GM18499 (cell line): Measurements from ENCODE around the gene CCDC34.

Experiments
- ATAC-seq: cut with Tn5 transposase; IDR thresholded peaks from one replicate; pipeline ENCODE4 v1.9.1; 2021; ENCODE audit warnings: moderate number of reproducible peaks; ENCODE audit not compliant: insufficient read depth, unreplicated experiment

The CCDC34 gene

GRCh38 chr11:27392278-27393114 lies 29.5 kb upstream of the CCDC34 start:
- no peak for ATAC-seq

- ATAC-seq, result no peak
Measured at GRCh38 chr11:27391331-27392015, 28.5 kb upstream of the CCDC34 start.

- ATAC-seq, result no peak
Measured at GRCh38 chr11:27390318-27391295, 27.6 kb upstream of the CCDC34 start.

- ATAC-seq, result no peak
Measured at GRCh38 chr11:27388869-27389268, 25.9 kb upstream of the CCDC34 start.

DNA sequence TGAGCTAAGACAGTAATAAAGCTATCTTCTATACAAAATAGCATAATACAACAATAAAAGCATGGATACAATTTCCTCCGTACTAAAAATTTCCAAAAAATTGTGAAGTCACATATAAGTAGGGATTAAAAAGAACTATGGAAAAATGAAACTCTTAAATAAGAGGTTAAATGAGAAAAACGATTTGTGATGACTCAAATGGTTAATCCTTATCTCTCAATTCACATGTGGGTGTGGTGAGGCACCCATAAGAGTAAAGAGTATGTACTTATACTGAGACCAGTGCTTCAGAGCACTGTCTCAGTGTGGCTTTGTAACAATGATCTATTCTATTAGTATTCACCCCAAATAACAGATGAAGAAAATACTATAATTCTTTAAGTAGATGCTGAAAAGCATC lies 25.0 kb upstream of the CCDC34 start:
- no peak for ATAC-seq

DNA sequence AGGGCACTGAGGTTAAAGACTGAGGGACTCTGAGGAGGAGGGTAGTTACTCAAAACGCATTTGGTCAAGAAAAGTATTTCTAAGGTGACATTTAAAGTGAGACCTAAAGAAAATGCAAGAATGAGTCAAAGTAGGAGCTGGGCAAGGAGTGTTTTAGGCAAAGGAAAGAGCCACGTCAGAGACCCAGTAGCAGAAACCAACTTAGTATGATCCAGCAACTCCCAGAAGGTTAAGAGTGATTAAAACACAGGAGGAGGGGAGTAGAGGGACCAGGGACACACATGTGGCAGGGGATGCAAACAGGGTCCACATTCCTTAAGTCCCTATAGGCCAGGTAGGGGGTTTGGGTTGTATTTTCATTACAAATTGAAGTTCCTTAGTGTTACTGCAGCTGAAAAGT lies 24.3 kb upstream of the CCDC34 start:
- ATAC-seq, result no peak

GRCh38 chr11:27386181-27386845 lies 23.3 kb upstream of the CCDC34 start:
- ATAC-seq, result no peak

DNA sequence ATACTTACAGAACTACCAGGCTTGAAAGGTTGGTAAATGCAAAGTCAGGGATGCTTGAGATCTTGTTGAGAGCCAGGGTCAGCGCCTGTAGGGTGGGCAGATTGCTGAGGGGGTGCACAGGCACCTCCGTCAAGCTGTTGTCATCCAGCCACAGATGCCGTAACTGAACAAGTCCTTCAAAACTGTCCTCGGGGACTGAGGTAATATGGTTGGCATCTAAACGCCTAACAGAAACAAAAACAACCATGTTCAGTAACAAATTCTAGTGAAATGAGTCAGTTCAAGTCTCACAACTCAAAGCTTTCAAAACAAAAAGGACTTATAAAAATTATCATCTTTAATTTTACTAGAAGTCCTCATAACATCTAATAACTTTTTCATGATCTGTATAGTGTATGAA lies 22.2 kb upstream of the CCDC34 start:
- no peak for ATAC-seq

- ATAC-seq, result no peak
Measured at GRCh38 chr11:27384227-27384626, 21.2 kb upstream of the CCDC34 start.

DNA sequence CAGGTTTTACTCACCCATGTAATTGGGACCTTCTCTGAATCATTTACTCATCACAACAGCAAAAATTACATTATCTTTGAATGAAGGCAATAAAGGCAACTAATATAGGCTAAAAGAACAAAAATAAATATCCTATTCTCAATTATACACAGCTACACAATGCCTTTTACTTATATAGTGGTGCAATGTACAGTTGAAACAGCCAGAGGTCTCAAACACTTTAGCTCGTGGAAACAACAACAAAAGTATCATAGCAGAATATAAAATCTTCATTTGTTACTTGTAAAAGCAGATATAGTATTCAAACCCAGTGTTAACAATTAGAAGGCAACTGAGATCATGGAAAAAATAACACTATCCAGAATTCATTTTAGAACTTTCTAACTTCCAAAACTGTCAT lies 20.6 kb upstream of the CCDC34 start:
- ATAC-seq, result no peak

DNA sequence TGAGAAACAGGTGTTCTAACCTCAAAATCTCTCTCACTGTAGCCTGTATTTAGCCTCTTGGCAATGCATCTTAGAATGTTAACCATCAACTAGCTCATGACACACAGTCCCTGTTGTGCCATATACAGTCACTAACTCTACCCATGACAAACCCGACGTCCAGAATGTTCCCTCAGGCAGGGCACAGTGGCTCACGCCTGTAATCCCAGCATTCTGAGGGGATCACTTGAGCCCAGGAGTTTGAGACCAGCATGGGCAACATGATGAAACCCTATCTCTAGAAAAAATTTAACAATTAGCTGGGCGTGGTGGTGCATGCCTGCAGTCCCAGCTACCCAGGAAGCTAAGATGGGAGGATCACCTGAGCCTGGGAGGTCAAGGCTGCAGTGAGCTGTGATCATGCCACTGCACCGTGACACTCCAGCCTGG lies 18.2 kb upstream of the CCDC34 start:
- no peak for ATAC-seq

DNA sequence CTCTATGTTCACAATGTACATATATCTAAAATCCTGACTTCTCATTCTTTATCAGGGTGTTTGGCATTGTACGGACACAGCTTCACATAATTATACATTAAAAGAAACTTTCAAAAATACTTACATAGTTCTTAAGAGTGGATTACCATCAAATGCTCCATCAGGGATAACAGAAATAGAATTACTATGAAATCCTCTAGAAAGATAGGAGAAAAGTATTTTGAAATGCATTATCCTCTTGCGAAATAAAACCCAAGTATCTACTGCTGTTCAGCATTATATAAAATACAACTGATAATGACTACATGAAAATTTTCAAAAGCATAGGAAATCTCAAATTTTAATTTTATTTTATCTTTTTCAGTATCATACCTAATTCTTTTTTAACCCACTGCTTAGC lies 17.8 kb upstream of the CCDC34 start:
- no peak for ATAC-seq

DNA sequence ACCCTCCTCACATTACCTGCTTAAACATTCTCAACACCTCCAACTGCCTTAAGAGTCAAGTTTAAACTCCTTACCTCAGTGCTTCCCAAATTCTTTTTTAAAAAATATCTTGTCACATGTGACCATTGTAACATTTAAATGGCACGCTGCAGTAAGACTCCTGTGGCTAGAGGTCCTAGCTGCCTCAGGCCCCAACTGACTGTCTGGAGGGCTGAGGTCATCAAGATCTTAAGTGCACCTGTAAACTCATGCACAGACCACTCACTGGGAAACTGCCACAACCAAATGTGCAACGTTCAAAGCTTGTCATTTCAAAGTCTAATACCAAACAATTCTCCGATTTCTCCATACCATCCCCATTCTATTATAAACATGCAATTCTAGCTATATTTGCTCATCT lies 16.4 kb upstream of the CCDC34 start:
- ATAC-seq, result no peak

GRCh38 chr11:27375370-27375769 lies 12.4 kb upstream of the CCDC34 start:
- no peak for ATAC-seq

DNA sequence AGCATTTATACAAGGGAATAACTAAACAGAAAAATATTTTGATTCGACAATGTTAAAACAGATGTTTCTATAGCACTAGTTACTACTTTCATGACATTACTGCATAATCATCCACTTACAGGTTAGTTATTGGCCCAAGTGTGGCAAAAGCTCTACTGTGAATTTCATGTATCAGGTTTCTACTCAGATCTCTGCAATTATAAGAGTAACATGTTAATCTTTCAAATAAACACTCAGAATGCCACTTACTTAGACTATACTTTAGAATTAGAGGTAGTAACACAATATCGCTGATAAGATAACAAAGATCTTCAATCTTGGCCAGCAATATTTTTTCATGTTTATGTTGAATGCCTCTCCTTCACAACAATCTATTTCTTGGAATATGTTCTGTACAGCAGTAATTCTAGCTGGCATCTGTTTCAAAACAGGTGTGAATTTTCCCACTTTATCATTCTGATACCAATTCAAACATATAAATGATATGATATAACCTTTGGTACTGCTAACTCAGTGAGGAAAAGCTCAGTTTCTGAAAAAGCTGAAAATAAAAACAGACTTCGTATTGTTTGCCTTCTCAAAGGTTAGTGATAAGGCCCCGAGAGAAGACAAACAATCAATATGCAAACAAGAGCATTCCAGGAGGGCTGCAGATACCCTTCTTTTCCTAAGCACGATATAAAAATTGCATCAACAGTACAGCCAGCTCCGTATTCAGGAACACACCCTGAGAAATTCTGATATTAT lies 11.0 kb upstream of the CCDC34 start:
- ATAC-seq, result no peak

GRCh38 chr11:27373392-27373791 lies 10.4 kb upstream of the CCDC34 start:
- ATAC-seq, result no peak

GRCh38 chr11:27372164-27372563 lies 9.1 kb upstream of the CCDC34 start:
- no peak for ATAC-seq

DNA sequence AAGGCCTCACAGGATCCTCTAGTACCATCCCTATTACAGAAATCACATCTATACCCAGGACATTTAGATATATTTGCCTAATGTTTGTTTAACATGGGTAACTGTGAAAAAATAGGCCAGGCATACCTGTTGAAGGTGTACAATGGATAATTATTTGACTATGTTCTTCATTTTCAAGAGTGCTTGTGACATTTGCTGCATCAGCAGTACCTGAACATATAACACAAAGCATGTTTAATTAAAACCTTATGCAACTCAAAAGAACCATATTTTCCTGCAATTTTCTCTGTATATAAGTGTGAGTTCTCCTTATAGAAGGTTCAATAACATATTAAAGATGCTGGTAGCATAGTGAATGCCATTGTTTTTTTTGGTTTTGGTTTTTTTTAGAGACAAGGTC lies 8.5 kb upstream of the CCDC34 start:
- ATAC-seq, result no peak

GRCh38 chr11:27370374-27370773 lies 7.4 kb upstream of the CCDC34 start:
- ATAC-seq, result no peak
